Stimulated activated CD4-positive, alpha-beta T cell treated with anti-CD3 and anti-CD28 coated beads, Interleukin-1b, Interleukin-23, amount 100 ng/mL, for 4 hours (primary cell): ENCODE measurements around the gene HECTD3.

Experiments
- DNase-seq, 2 donors: peaks; one replicate each; pipeline ENCODE4 v3.0.0-alpha.2; 2020; ENCODE audit warnings: low read depth in 2 of 2

HECTD3 gene

DNA sequence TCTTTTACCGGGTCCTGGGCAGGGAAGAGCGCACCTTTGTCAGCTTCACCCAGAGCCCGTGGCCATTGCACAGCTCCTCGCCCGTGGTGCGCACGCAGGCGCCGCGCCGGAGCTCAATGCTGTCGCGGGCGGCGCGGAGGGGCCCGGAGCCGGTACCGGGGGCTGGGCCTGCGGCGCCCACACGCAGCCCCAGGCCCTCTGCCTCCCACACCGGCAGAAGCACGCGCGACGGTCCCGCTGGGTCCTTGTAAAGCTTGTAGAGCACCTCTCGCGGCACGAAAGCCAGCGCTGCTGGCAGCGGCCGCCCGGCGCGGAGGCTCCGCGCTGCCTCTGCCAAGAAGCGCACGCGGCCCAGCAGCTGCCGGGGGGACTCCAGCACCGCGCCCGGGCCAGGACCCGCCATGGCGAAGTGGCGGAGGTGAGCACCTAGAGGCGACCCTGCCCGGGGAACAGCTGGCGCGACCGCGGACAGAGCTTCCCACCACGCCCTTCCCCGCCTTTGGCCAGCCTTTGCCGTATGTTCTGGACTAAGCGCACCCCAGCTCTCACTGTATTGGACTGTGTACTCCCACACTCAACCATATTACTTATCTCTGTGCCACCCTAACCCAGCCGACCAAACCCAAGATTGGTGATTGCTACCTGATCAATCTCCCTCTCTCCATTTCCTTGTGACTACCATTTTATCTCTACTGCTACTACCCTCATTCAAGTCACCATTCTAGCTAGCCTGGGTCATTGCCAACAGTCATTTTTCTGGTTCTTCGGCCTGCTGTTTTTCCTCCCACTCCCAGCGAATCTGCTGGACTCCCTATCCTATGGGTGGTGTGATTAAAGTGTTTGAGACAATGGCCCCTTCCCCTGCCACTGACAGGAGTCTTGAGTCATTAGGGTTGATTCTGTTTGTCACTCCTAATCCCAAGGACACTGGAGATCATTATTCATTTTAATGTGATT lies at the start of gene HECTD3:
HECTD3 (minus strand) TSS at position 470 of the 957 bp plus-strand sequence; CDS start at position 403, 67 bp downstream.
- peak; percentile 47 to 55 for DNase-seq

DNA sequence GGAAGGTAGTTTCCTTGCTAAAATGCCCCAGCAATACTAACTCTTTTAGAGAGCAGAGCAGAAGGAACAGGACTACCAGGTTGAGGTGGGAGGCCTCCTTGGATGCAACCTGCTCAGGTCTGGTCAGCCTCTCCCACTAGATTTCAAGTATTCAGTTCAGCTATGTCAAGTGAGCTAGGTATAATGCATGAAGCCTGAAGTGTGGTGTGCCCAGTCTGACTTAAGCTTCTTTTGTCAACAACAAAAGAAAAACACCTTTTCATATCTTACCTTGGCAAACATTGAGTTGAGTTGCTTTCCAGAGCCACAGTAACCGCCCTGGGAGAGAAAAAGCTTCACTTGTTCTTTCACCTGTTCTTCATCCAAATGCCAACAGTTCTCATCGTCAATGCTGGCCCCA lies 48.7 kb upstream of the HECTD3 start:
- no peak for DNase-seq

DNA sequence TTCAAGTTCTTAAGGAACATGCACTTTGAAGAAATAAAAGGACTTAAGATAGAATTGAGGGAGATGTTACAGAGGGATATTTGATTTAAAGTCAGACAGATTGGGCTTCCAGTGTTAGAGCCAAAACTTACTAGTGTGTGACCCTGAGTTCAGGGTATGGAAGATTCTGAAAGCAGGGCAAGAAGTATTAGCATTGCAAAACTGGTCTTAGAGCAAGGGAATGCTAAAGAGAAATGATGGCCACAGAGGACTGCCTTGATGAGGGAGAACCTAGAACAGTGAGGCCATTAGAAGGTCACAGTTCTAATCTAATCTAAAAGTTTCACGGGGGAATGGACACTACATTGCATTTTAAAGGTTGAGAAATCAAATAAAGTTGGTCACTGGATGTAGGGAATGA lies 46.4 kb upstream of the HECTD3 start:
- no peak for DNase-seq

DNA sequence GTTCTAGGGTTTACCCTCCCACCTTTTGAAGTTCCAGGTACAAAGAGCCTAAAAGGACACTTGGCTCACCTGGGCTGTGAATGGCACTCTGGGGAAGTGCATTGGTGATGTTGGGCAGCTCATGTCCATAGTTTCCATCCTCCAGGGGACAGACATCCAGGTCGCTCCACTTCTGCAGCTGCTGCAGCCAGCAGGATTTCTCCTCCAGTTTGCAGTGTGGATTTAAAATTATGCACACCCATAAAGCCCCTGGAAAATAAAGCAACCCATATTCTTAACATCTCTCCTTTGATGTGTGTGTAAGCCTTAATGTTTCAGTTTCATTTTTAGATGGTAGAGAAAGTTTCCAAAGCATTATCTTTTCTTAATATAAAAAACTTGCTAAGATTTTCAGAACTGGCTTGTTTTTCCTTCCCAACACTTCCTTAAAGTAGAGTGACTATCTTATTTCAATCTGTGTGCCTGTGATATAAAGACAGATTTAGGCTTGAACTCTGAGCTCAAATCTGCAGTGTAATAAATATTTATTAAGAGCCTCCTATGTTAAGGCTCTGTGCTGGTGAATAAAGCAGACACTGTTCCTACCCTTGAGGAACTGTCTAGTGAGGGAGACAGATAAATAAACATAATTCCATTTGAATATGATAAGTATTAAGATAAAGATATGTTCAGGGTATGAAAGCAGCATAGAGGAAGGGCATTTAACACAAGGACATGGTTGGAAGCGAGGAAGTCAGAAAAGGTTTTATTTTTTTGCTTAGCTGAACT lies 40.1 kb upstream of the HECTD3 start:
- no peak for DNase-seq

DNA sequence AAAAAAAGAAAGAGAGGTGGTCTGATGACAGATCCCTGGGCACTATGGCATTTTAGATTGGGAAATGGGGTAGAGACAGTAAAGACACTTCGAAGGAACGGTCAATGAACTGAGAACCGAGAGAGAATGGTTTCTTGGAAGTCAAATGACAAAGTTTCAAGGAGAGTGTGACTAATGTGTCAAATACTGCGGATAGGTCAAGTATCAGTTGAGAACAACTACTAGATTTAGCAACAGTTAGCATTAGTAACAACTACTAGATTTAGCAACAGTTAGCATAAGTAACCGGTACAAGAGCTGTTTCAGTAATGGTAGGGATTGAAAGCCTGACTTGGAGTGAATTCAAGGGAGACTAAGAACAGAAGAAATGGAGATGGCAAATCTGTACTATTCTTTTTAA lies 35.9 kb upstream of the HECTD3 start:
- DNase-seq, result no peak

DNA sequence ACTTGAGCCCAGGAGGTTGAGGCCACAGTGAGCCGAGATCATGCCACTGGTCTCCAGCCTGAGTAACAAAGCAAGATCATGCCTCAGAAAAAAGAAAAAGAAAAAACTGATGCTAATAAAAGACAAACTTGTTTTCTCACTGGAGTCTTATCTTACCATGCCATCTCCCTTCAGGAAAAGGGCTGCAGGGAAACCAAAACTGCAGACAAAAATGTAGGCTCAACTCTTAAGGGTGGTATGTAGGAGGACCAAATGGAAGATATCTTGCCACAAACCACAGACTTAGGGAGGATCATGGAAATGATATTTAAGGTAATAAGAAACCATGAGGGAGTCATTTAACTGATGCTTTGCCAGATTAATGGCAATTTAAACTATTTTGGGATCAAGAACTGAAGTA lies 33.8 kb upstream of the HECTD3 start:
- DNase-seq, result no peak

DNA sequence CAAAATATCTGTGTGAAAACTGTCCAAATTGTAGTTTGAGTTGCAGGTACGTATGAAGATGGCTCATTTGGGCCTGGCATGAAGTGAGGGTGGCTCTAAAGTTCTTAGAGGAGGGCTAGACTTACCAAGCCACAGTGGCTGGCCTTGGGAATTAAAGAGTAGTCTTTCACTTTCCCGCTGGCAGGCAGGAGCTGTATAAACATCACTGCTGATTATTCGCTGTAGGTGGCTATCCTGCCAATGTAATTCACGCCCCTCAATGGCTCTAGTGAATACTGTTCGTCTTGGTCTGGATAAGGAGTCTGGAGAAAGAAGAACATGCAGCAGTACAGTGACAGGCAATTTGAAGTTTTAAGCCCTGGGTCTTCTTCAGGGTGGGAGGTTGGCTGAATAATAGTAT lies 32.0 kb upstream of the HECTD3 start:
- no peak for DNase-seq

DNA sequence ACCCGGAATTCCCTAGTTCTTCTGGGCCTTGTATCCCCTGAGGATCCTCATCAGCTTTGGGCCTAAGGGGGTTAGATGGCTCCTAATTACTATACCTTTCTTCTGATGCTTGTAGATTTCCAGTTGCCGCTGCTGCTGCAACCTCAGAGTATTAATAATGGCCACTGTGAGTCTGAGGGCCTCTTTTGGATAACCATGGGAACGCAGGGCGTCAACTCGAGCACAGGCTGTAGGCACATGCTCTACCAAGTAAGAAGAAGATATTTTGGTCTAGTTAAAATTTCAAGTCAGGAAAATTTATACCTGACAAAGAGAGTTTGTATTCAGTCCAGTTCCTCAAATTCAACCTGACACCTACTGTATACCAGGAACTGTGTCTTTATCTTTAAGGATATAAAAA lies 29.2 kb upstream of the HECTD3 start:
- DNase-seq, result no peak

DNA sequence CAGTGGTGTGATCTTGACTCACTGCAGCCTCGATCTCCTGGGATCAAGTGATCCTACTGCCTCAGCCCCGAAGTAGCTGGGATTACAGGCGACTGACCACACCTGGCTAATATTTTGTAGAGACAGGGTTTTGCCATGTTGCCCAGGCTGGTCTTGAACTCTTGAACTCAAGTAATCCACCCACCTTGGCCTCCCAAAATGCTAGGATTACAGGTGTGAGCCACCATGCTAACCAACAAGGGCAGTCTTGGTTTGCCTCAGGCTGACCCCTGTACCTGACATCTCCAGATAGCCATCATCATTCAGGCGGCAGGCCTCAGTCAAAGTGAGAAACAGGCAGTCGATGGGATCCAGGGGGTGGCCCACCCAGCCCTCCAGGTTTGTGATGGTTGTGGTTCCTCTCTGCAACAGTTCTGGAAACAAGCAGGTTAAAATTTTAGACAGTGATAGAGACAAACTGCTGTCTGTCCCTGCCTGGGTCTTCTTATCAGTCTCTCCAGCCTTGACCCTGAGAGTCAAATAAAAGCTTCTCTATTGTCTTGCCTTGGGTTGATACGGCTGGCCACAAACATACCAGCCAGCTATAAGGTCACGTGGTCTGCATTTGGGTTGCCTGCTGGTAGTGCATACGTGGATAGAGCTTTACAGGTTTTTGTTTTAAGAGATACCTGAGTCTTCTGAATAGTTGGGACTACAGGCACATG lies 27.7 kb upstream of the HECTD3 start:
- no peak for DNase-seq

DNA sequence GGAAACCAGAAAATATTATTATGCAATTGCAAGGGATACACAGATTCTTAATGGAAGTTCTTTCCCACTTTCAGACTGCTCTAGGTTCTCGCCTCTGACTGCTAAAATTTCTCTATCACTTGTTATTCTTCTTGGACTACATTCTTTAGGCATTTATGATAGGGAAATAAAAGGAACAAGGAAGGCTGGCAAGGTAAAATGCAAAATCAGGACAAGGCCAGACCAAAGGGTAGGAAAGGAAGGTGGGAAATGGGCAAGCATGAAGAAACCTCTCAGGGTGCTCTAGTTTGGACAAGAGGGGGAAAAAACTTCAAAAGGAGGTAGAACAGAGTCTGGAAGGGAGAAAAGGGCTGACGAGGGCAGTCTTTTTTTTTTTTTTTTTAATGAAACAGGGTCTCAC lies 27.1 kb upstream of the HECTD3 start:
- DNase-seq, result no peak

DNA sequence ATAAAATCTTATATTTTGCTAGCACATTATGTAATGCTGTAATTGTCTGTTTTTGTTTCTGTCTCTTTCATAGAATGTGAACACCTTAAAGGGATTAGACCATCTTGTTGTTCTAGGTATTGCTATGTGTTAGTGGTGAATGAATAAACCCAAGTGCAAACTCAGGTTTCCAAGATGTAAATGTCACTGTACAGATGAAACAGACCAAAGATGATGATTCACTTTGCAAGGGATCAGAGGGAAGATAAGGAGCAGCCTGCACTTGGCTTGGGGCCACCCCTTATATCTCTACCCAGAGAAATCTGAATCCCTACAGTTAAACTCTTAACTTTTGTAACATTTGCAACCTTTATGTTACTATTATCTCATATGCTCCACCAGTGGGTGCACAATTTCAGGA lies 26.3 kb upstream of the HECTD3 start:
- no peak for DNase-seq

DNA sequence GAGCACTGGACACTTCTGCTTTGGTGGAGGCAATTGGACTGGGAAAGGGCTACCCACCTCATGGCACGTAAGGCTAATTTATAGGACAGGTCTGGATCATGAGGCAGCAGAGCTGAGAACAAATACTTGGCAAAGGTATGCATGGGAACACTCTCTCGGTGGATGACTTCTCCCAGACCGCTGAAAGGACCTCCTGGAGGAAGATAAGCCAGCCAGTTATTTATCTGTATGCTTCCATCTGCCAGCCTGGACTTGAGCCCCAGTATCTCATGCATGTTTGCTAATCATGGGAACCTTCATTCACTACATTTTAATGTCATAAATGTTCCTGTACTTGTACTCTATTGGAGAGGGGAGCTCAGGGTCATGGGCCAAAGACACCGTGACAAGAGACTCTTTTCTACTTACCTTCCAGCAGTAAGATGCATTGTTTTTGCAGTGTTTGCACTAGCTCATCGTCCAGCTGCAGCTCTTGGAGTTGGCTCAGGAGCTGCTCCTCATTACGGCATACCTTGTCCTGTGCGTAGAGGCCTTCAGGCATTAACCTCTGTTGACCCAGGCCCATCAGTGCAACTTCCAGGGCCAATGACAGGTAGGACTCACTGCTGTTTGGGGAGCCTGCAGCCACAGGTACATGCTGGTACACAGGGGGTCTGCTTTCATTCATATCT lies 24.6 kb upstream of the HECTD3 start:
- DNase-seq, result no peak

DNA sequence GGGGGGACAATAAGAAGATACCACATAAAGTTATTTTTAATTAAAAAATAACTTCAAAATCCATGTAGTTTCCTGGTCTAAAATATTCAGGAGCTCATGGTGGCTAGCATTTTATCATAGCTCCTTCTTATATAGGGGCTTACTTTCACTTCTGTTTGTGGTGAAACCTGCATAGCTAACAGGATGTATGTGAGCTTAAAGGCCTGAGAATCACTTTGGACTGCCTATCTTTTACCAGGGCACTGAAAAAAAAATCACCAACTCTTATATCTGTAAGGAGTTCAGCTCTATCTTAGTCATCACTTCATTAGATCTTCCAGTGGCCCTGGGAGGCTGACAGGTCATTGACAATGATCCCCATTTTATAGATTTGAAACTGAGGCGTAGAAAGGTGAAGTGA lies 22.2 kb upstream of the HECTD3 start:
- no peak for DNase-seq

DNA sequence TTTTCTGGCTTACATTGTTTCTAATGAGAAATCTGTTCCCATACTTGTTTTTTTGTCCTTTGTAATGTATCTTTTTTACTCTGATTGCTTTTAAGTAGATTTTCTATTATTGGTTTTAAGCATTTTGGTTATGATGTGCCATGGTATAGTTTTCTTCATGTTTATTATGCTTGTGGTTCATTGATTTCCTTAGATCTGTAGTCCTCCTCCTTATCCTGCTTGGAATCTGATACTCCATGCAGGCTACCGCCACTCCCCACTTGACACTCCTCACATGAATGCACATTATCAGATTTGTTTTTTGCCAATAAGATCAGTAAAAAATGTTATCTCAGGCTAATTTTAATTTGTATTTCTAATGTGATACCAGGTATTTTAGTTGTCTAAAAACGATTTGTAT lies 21.7 kb upstream of the HECTD3 start:
- no peak for DNase-seq

DNA sequence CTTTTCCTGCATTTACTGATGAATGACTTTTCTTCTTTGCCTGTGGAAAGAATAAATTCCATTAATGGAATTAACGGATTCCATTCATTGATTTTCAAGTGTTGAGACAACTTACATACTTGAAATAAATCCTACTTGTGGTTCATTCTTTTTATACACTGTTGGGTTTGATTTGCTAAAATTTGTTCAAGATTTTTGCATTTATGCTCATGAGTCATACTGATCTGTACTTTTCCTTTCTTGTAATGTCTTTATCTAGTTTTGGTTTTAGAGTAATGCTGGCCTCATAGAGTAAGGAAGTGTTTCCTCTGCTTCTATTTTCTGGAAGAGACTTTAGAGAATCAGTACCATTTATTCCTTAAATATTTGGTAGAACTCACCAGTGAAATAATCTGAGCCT lies 15.3 kb upstream of the HECTD3 start:
- DNase-seq, result no peak

DNA sequence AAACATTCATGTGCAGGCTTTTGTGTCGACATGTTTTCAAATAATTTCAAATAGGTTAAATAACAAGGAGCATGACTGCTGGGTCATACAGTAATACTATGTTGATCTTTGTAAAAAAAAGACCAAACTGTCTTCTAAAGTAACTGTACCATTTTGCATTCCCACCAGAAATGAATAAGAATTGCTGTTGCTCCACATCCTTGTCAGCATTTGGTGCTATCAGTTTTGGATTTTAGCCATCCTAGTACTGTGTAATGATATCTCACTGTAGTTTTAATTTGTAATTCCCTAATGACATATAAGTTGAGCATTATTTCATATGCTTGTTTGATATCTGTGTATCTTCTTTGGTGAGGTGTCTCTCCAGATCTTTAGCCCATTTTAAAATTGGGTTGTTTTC lies 12.5 kb upstream of the HECTD3 start:
- no peak for DNase-seq

DNA sequence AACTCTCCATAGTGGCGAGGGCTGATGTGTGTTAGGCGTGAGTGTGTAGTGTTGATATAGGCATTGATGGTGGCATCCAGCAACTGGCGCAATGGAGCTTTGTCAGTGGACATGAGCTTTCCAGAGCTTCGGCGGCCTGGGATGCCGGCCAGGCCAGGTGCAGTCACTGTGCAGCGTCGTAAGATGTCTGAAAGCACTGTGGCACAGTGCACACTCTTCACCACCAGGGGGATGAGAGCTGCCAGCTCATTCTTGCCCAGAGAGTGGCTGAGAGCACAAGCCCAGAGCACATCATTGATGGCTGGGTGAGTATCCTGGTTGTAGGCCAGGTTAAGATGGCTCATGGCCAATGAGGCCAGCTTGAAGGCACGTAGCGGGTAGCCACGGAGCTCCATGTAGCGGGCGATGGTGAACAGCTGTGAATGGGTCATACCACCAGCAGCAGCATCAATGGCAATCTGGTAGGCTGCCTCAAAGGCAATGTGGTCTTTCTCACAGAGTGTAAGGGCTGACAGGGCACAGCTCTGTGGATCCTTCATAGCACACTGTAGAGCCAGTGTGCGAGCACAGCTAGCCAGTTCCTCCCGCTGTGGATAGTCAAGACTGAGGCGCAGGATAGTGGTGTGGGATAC lies 7.6 kb upstream of the HECTD3 start:
- DNase-seq, result peak; percentile 50 to 53

DNA sequence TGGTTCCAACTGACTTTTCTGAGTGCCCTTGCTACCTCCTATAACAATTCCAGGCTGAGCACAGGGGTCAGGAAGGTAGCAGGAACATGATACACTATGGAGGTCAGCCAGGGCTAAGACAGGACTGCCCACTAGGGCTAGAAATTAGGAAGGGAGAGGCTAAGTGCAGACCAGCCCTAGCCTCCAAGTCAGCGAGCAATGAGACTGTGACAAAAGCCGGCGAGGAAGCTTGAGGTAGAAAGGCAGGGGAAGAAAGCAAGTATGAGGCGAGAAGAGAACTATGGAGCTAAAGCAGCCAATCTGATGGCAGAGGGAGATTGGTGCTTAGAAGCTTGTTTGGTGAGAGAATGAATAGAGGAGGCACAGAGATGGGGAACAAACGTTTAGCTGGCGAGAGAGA lies 5.6 kb upstream of the HECTD3 start:
- DNase-seq, result no peak

DNA sequence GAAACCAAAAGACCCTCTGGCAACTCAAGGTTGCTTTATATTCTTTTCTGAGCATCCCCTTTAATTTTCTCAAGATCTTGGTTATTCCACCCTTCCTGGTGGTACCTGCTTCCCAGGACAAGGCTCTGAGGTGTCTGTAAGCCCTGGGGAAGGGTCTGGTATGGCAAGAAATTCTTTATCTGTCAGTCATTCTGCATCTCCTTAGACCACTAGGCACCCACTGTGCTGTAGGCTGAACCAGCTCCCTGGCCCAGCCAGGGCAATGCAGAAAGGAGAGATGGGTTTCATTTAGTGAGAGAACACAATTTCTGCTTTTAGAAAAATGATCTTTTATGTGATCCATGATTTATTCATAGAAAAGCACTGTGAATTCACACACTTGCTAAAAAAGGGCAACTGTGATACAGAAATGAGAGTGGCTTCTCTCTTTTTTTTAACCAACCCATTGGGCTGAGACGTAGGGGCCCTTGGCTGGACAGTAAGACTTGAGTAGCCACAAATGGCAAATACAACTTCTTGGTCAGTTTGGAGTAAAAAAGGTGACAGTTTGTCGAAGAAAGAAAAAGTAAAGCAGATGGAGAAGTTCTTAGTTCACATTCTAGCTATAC lies 5.1 kb upstream of the HECTD3 start:
- DNase-seq, result no peak

DNA sequence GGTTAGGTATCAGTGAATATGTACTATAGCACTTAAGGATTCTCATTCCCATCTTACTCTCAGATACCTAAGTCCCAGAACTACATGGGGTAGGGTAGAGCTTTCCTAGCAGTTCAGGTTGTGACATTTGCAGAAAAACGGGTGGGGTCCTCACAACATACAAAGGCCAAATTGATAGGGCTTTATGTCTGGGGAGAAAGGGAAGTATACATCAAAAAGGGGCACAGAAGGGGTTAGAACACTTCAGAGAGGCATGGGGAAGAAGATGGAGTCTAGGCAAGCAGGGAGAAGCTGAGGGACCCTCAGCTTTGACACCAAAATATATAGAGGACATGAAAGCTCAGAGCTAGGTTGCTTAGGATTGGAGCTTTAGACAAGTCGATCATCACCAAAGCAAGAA lies 4.6 kb upstream of the HECTD3 start:
- no peak for DNase-seq
